ENCODE measurements around the gene VGLL4.

VGLL4 gene

GRCh38 chr3:11570251-11570650, 73.5 kb downstream of the VGLL4 start:
- no peak overlapping the region for H3K4me2 ChIP-seq (ENCODE audit: insufficient read depth, low read length)
- no peaks in the 10 kb centered on the region for H3K4me1 ChIP-seq (ENCODE audit: insufficient read depth, low read length)
- no peak overlapping the region for H3K27ac ChIP-seq (ENCODE audit: low read length)
- H3K9me3 ChIP-seq (ENCODE audit: insufficient read depth, low read length, severe bottlenecking) = no peaks in the 10 kb centered on the region
- TF ChIP-seq CTCF (IDR thresholded peaks at IDR 0.05; ENCODE audit: borderline replicate concordance, extremely low read depth, low read length, poor library complexity, severe bottlenecking) = no peak
- TF ChIP-seq EZH2 (IDR thresholded peaks at IDR 0.05; ENCODE audit: borderline replicate concordance, low read depth, low read length, severe bottlenecking) = no peak
- peaks cover 89% of the 10 kb centered on the region for H3K36me3 ChIP-seq (ENCODE audit: insufficient read depth, low read length)
- no peak overlapping the region for H3K4me3 ChIP-seq (ENCODE audit: low read depth in 1 of 2, low read length in 2 of 2)
- DNase-seq (no peak), ATAC-seq (ENCODE audit: insufficient read depth, low read depth) (no peak)
- no peak overlapping the region for H3K9ac ChIP-seq (ENCODE audit: low read depth, low read length)
- H3K27me3 ChIP-seq (ENCODE audit: insufficient read depth, low read length, poor library complexity) = no peaks in the 10 kb centered on the region
- peaks cover 91% of the 10 kb centered on the region for H4K20me1 ChIP-seq (ENCODE audit: insufficient read depth, low read length)
- no peak overlapping the region for H2AFZ ChIP-seq (ENCODE audit: low read depth, low read length)
- peaks cover 99% of the 10 kb centered on the region for H3K79me2 ChIP-seq (ENCODE audit: insufficient read depth, low read length)

- no peaks in the 10 kb centered on the region for H3K4me1 ChIP-seq (ENCODE audit: insufficient read depth, low read length)
- peaks cover 98% of the 10 kb centered on the region for H3K79me2 ChIP-seq (ENCODE audit: insufficient read depth, low read length)
- H2AFZ ChIP-seq (ENCODE audit: low read depth, low read length) = no peak overlapping the region
- H3K9ac ChIP-seq (ENCODE audit: low read depth, low read length) = no peak overlapping the region
- H3K27ac ChIP-seq (ENCODE audit: low read length) = no peak overlapping the region
- DNase-seq (no peak), ATAC-seq (ENCODE audit: insufficient read depth, low read depth) (no peak)
- TF ChIP-seq CTCF (IDR thresholded peaks at IDR 0.05; ENCODE audit: borderline replicate concordance, extremely low read depth, low read length, poor library complexity, severe bottlenecking) = no peak
- TF ChIP-seq EZH2 (IDR thresholded peaks at IDR 0.05; ENCODE audit: borderline replicate concordance, low read depth, low read length, severe bottlenecking) = no peak
- no peaks in the 10 kb centered on the region for H3K27me3 ChIP-seq (ENCODE audit: insufficient read depth, low read length, poor library complexity)
- H3K4me3 ChIP-seq (ENCODE audit: low read depth in 1 of 2, low read length in 2 of 2) = no peak overlapping the region
- H3K9me3 ChIP-seq (ENCODE audit: insufficient read depth, low read length, severe bottlenecking) = no peaks in the 10 kb centered on the region
- peaks cover 89% of the 10 kb centered on the region for H3K36me3 ChIP-seq (ENCODE audit: insufficient read depth, low read length)
- H4K20me1 ChIP-seq (ENCODE audit: insufficient read depth, low read length) = peaks cover 91% of the 10 kb centered on the region
- no peak overlapping the region for H3K4me2 ChIP-seq (ENCODE audit: insufficient read depth, low read length)
Measured at GRCh38 chr3:11569156-11569741, 74.5 kb downstream of the VGLL4 start.

DNA sequence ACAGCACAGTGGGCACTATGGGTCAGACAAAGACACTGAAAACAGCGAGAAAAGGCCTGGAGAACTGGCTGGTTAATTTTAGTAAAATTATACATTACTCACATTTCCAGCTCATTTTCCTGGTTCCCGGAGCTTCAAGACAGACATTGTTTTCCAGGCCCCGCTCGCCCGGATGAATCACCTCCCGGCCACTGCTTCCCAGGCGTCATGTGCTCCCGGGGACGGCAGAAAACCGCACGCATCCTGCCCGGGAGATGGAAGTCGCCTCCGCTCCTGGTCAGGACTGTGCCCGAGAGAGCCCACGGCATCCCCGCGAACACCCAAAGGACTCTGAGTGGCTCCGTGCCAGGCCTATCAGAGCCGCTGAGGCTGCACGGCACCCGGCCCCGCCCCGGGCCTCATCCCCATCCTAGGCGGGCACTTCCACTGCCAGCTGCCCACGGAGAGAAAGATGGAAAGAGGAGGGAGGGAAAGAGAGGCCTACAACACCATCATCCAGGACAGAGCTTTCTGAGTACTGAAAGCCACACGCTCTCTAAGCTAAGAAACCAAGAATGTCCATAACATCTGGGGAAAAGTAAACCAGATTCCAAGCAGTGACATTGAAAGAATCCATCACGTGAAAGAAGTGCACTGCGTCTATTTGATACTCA, 75.1 kb downstream of the VGLL4 start:
- Histone ChIP-seq H3K9ac (ENCODE audit: low read depth, low read length) (no peak overlapping the region), H3K9me3 (ENCODE audit: insufficient read depth, low read length, severe bottlenecking) (no peaks in the 10 kb centered on the region), H3K4me1 (ENCODE audit: insufficient read depth, low read length) (no peaks in the 10 kb centered on the region), H3K36me3 (ENCODE audit: insufficient read depth, low read length) (peaks cover 89% of the 10 kb centered on the region), H3K79me2 (ENCODE audit: insufficient read depth, low read length) (peaks cover 98% of the 10 kb centered on the region), H2AFZ (ENCODE audit: low read depth, low read length) (no peak overlapping the region), H3K27me3 (ENCODE audit: insufficient read depth, low read length, poor library complexity) (no peaks in the 10 kb centered on the region), H4K20me1 (ENCODE audit: insufficient read depth, low read length) (peaks cover 91% of the 10 kb centered on the region), H3K4me2 (ENCODE audit: insufficient read depth, low read length) (no peak overlapping the region), H3K4me3 (ENCODE audit: low read depth in 1 of 2, low read length in 2 of 2) (no peak overlapping the region), H3K27ac (ENCODE audit: low read length) (no peak overlapping the region)
- TF ChIP-seq CTCF (IDR thresholded peaks at IDR 0.05; ENCODE audit: borderline replicate concordance, extremely low read depth, low read length, poor library complexity, severe bottlenecking) (no peak), EZH2 (IDR thresholded peaks at IDR 0.05; ENCODE audit: borderline replicate concordance, low read depth, low read length, severe bottlenecking) (no peak)
- ATAC-seq (ENCODE audit: insufficient read depth, low read depth) (no peak), DNase-seq (no peak)
